H1 (cell line): Measurements from ENCODE around the gene PRDX5. TPM values are rescaled to one million over a fixed set of nuclear protein-coding genes. Genes with fewer than 3 reads are reported as not detected.

Experiments used
- CTCF ChIA-PET: fragments of 300-600 bp; sonication (Branson Sonifier 250); formaldehyde crosslinking; loops from one replicate; lab custom pipeline; 2021; ENCODE audit not compliant: partially characterized antibody; lab: Charles Lee
- POLR2A ChIA-PET: fragments of 300-600 bp; sonication (Branson Sonifier 250); formaldehyde crosslinking; loops from one replicate; lab custom pipeline; 2021; ENCODE audit warnings: inconsistent platforms; ENCODE audit not compliant: partially characterized antibody; lab: Charles Lee
- DNase-seq, 2 experiments: peaks; one replicate each; pipeline versions ENCODE4 v3.0.0 to v3.0.0-alpha.2; 2010 to 2022; ENCODE audit warnings: low spot score in 2 of 2, low read depth in 1 of 2, mixed read lengths in 1 of 2
- FAIRE-seq: peaks from 2 replicates; lab custom pipeline; 2011; peaks lifted over from hg19 to GRCh38; lab: Jason Lieb, UNC
- H2AFZ ChIP-seq: 2 replicates; pipeline ENCODE4 v1.8.1; 2012; ENCODE audit warnings: low read length, inconsistent platforms
- H2AK5ac ChIP-seq: 2 replicates; pipeline ENCODE4 v1.6.1; 2013; ENCODE audit warnings: low read depth, low read length
- H2BK120ac ChIP-seq: replicated peaks from 2 replicates; pipeline ENCODE3; 2013; ENCODE audit warnings: low read depth, low read length, inconsistent platforms
- H2BK12ac ChIP-seq: 2 replicates; pipeline ENCODE4 v1.6.1; 2013; ENCODE audit warnings: low read depth, low read length
- H2BK15ac ChIP-seq: 2 replicates; pipeline ENCODE4 v1.6.1; 2013; ENCODE audit warnings: low read length
- H2BK20ac ChIP-seq: 2 replicates; pipeline ENCODE4 v1.6.1; 2013; ENCODE audit warnings: low read length
- H2BK5ac ChIP-seq: 2 replicates; pipeline ENCODE4 v1.6.1; 2013; ENCODE audit warnings: low read depth, low read length
- H3K14ac ChIP-seq: 2 replicates; pipeline ENCODE4 v1.6.1; 2013; ENCODE audit warnings: inconsistent platforms; ENCODE audit not compliant: insufficient read length
- H3K18ac ChIP-seq: 2 replicates; pipeline ENCODE4 v1.6.1; 2013; ENCODE audit warnings: low read length; ENCODE audit errors: extremely low read depth
- H3K23ac ChIP-seq: 2 replicates; pipeline ENCODE4 v1.6.1; 2013; ENCODE audit warnings: inconsistent platforms; ENCODE audit not compliant: insufficient read length
- H3K23me2 ChIP-seq: 2 replicates; pipeline ENCODE4 v1.6.1; 2013; ENCODE audit warnings: low read depth, low read length
- H3K27ac ChIP-seq: 2 replicates; pipeline ENCODE4 v1.6.1; 2011; ENCODE audit warnings: low read depth, low read length, inconsistent platforms
- H3K27me3 ChIP-seq, 4 experiments: replicated peaks in 1 of 4; 1 replicate in 1 of 4; 2 replicates in 3 of 4; pipeline versions ENCODE4 v1.6.1 to v1.8.1; 2011 to 2013; ENCODE audit warnings: low read length in 3 of 4, mild to moderate bottlenecking in 3 of 4, inconsistent platforms in 2 of 4, mixed read lengths in 2 of 4, moderate library complexity in 1 of 4; ENCODE audit not compliant: control insufficient read depth in 3 of 4, insufficient read depth in 3 of 4; ENCODE audit errors: extremely low read depth in 1 of 4
- H3K36me3 ChIP-seq, 4 experiments: 2 replicates each; pipeline versions ENCODE4 v1.6.1 to v1.8.1; 2011 to 2013; ENCODE audit warnings: mild to moderate bottlenecking in 4 of 4, low read length in 3 of 4, moderate library complexity in 2 of 4, control low read depth in 1 of 4, inconsistent platforms in 1 of 4; ENCODE audit not compliant: insufficient read depth in 4 of 4, control insufficient read depth in 2 of 4
- H3K4ac ChIP-seq: replicated peaks from 2 replicates; pipeline ENCODE3; 2013; ENCODE audit warnings: low read length, low read depth, mixed read lengths, inconsistent platforms; ENCODE audit not compliant: insufficient read length
- H3K4me1 ChIP-seq, 4 experiments: replicated peaks in 1 of 4; 1 replicate in 1 of 4; 2 replicates in 3 of 4; pipeline versions ENCODE4 v1.6.1 to v1.8.1; 2011 to 2013; ENCODE audit warnings: low read length in 3 of 4, inconsistent platforms in 2 of 4, mixed read lengths in 1 of 4; ENCODE audit not compliant: insufficient read depth in 4 of 4, control insufficient read depth in 3 of 4
- H3K4me2 ChIP-seq, 2 experiments: 2 replicates each; pipeline versions ENCODE4 v1.6.1 to v1.8.1; 2011 to 2013; ENCODE audit warnings: low read depth in 2 of 2, low read length in 2 of 2, control low read depth in 1 of 2, inconsistent platforms in 1 of 2, mild to moderate bottlenecking in 1 of 2; ENCODE audit not compliant: insufficient read depth in 1 of 2
- H3K4me3 ChIP-seq, 4 experiments: fragments of 200-600, 300-600 bp in 1 of 4; sonication (generic), shearing (Covaris generic), sonication (Bioruptor Twin) in 1 of 4; 2 replicates each; pipeline versions ENCODE4 v1.5.1 to v1.8.1; 2011 to 2016; ENCODE audit warnings: low read length in 4 of 4, low read depth in 3 of 4, control low read depth in 2 of 4, inconsistent platforms in 2 of 4, mild to moderate bottlenecking in 2 of 4, mixed read lengths in 1 of 4, moderate library complexity in 1 of 4; ENCODE audit not compliant: insufficient read depth in 2 of 4; ENCODE audit errors: extremely low read depth in 1 of 4
- H3K56ac ChIP-seq: replicated peaks from 2 replicates; pipeline ENCODE3; 2013; ENCODE audit warnings: low read depth, mild to moderate bottlenecking, mixed read lengths, low read length, inconsistent platforms; ENCODE audit not compliant: insufficient read length
- H3K79me1 ChIP-seq: 2 replicates; pipeline ENCODE4 v1.6.1; 2013; ENCODE audit warnings: low read depth, low read length, control low read depth
- H3K79me2 ChIP-seq, 2 experiments: 2 replicates each; pipeline versions ENCODE4 v1.6.1 to v1.8.1; 2012 to 2013; ENCODE audit warnings: low read length in 2 of 2, mild to moderate bottlenecking in 2 of 2, inconsistent platforms in 1 of 2; ENCODE audit not compliant: insufficient read depth in 2 of 2, control insufficient read depth in 1 of 2
- H3K9ac ChIP-seq, 4 experiments: replicated peaks in 1 of 4; 1 replicate in 1 of 4; 2 replicates in 3 of 4; pipeline versions ENCODE4 v1.6.1 to v1.8.1; 2011 to 2013; ENCODE audit warnings: low read depth in 3 of 4, low read length in 3 of 4, control low read depth in 2 of 4, mild to moderate bottlenecking in 2 of 4, moderate library complexity in 2 of 4, inconsistent platforms in 1 of 4; ENCODE audit errors: extremely low read depth in 1 of 4
- H3K9me3 ChIP-seq, 2 experiments: 2 replicates each; pipeline versions ENCODE4 v1.6.1 to v1.8.1; 2012 to 2013; ENCODE audit warnings: mild to moderate bottlenecking in 2 of 2, moderate library complexity in 2 of 2, control low read depth in 1 of 2, inconsistent platforms in 1 of 2, low read depth in 1 of 2, low read length in 1 of 2, mixed read lengths in 1 of 2; ENCODE audit not compliant: insufficient read depth in 2 of 2
- H4K20me1 ChIP-seq, 2 experiments: replicated peaks in 1 of 2; 2 replicates each; pipeline versions ENCODE3 to v1.8.1; 2011 to 2013; ENCODE audit warnings: inconsistent platforms in 2 of 2, low read length in 2 of 2, mild to moderate bottlenecking in 1 of 2; ENCODE audit not compliant: insufficient read depth in 2 of 2, control insufficient read depth in 1 of 2
- H4K5ac ChIP-seq: 2 replicates; pipeline ENCODE4 v1.6.1; 2013; ENCODE audit warnings: low read length, low read depth, mixed read lengths, inconsistent platforms; ENCODE audit not compliant: insufficient read length
- H4K8ac ChIP-seq: 2 replicates; pipeline ENCODE4 v1.8.0; 2013; ENCODE audit warnings: mild to moderate bottlenecking, moderate library complexity, low read length, inconsistent platforms; ENCODE audit not compliant: insufficient read depth; ENCODE audit errors: extremely low read depth
- H4K91ac ChIP-seq: replicated peaks from 2 replicates; pipeline ENCODE3; 2013; ENCODE audit warnings: low read length, mixed read lengths, inconsistent platforms; ENCODE audit not compliant: insufficient read length
- POLR2A ChIP-seq, 2 experiments: IDR thresholded peaks; 1 replicate in 1 of 2; 2 replicates in 1 of 2; pipeline ENCODE4 v1.6.1; 2011; ENCODE audit warnings: low read depth in 2 of 2, low read length in 2 of 2, mild to moderate bottlenecking in 2 of 2; ENCODE audit errors: control extremely low read depth in 1 of 2
- TEAD4 ChIP-seq: IDR thresholded peaks from 2 replicates; pipeline ENCODE4 v1.6.1; 2012; ENCODE audit warnings: low read depth, low read length, inconsistent platforms, mixed read lengths
- USF2 ChIP-seq: IDR thresholded peaks from 2 replicates; pipeline ENCODE4 v1.6.1; 2011; ENCODE audit warnings: low read length, improper control_type of control experiment
- YY1 ChIP-seq: IDR thresholded peaks from 2 replicates; pipeline ENCODE4 v1.6.1; 2011; ENCODE audit warnings: low read depth, mild to moderate bottlenecking, low read length
- WGBS, 2 experiments: shearing (Covaris generic) in 1 of 2; methylation state at CpG; one replicate each; pipeline versions ENCODE4 v1.1.6 to v1.1.7; 2013 to 2015; ENCODE audit warnings: low lambda C conversion rate in 2 of 2, mixed read lengths in 2 of 2, inconsistent platforms in 1 of 2, low coverage in 1 of 2, missing lambda C conversion rate in 1 of 2; ENCODE audit not compliant: insufficient replicate concordance in 2 of 2, insufficient coverage in 1 of 2, insufficient read length in 1 of 2; ENCODE audit errors: extremely low coverage in 1 of 2, missing lambda C conversion rate in 1 of 2; 5-methylcytosine and 5-hydroxymethylcytosine counted together
- polyA plus RNA-seq, 7 experiments: library from polyadenylated mRNA; depleted of rRNA in 3 of 7; stranded (reverse) in 5 of 7; unstranded in 2 of 7; fragments of >200 nt in 5 of 7; fragments of 200-250 nt in 2 of 7; gene quantifications; 1 replicate in 5 of 7; 2 replicates in 1 of 7; 4 replicates in 1 of 7; pipeline versions ENCODE4 v1.2.1 to v1.2.3, GENCODE V29; 2011 to 2013; ENCODE audit warnings: missing spikeins in 2 of 7, mixed read lengths in 2 of 7
- total RNA-seq: library from RNA; stranded (reverse); fragmentation: NEBNext Ultra II Directional; extraction: Animal tissue kit (Norgen Biotek cat#: 25700); gene quantifications from 2 replicates; pipeline ENCODE4 v1.2.1, GENCODE V29; 2021

The PRDX5 gene
- total and polyA plus RNA-seq, 2 of the 8 experiments (the other 6 are each of a cell fraction or from before 2014, with no cell fraction given) = 201 to 582 TPM

GRCh38 chr11:64353715-64354506, 36.0 kb downstream of the PRDX5 start:
- FAIRE-seq = no peak
- POLR2A ChIA-PET = interaction anchor here (1.0 to 6.2 kb wide), 8 partner anchors 12 to 147 kb away, joined by 3 to 47 read pairs (median 6); partner anchors contain the start of genes ESRRA, FERMT3, PRDX5 and TRMT112
- TF ChIP-seq POLR2A (IDR thresholded peaks at IDR 0.05; ENCODE audit: control extremely low read depth in 1 of 2, low read depth in 2 of 2, low read length in 2 of 2) = no peak
- no peak for TF ChIP-seq TEAD4
- no peak for TF ChIP-seq USF2
- no peak for TF ChIP-seq YY1

More at GRCh38 chr11:64353715-64354506, 36.0 kb downstream of the PRDX5 start:
- Histone ChIP-seq H2BK5ac (peak overlapping the region; percentile 35; the same call in 1 of the 2 replicates), H2AK5ac (peak overlapping the region; percentile 86; the same call in 1 of the 2 replicates), H3K14ac (no peak overlapping the region), H3K4me1 (peaks cover 0 to 30% (median 20%) of the 10 kb centered on the region in 4 experiments; a peak in 6 of 7 replicates), H2AFZ (no peak overlapping the region), H3K36me3 (no peaks in the 10 kb centered on the region), H4K8ac (peak overlapping the region; percentile 76), H3K9me3 (no peaks in the 10 kb centered on the region), H3K27ac (no peak overlapping the region), H4K5ac (no peak overlapping the region), H3K4me2 (no peak overlapping the region), H3K18ac (no peak overlapping the region; the same call in none of the 2 replicates), H3K79me1 (no peaks in the 10 kb centered on the region), H4K91ac (peak overlapping the region; percentile 54), H3K23me2 (no peaks in the 10 kb centered on the region; the same call in 1 of the 2 replicates), H2BK20ac (0 out of 2 replicates have a peak overlapping the region, but pooled peaks have one; percentile 32), H2BK15ac (0 out of 2 replicates have a peak overlapping the region, but pooled peaks have one; percentile 81), H4K20me1 (no peaks in the 10 kb centered on the region), H3K79me2 (no peaks in the 10 kb centered on the region), H3K4ac (no peak overlapping the region), H2BK120ac (no peak overlapping the region), H3K9ac (no peak overlapping the region), H3K4me3 (no peak overlapping the region), H3K23ac (no peak overlapping the region), H3K27me3 (no peaks in the 10 kb centered on the region), H2BK12ac (no peak overlapping the region; the same call in 1 of the 2 replicates), H3K56ac (no peak overlapping the region)
- CTCF ChIA-PET = interaction anchor here (0.6 to 37.6 kb wide), 26 partner anchors 15 to 868 kb away, joined by 3 to 614 read pairs (median 6); partner anchors contain the start of genes CATSPERZ, CCDC88B, ESRRA and NUDT22
- WGBS, 2 experiments = 93% methylated on average over 15 of the region's 20 CpGs; no CpG with 5 or more reads in 1 of the 2 experiments
- DNase-seq = no peak
